GM13976 (cell line): Measurements from ENCODE around the gene SH3RF1.
"Not testable (repeated sequence)": the region's sequence is repeated elsewhere in the genome, so short reads cannot be mapped to it uniquely, and the experiment has no call there.

Source experiments
- DNase-seq: peaks from one replicate; pipeline ENCODE4 v3.0.0; 2012; ENCODE audit warnings: low spot score
- CTCF ChIP-seq: IDR thresholded peaks from 2 replicates; pipeline ENCODE4 v1.5.1; 2012; ENCODE audit warnings: borderline replicate concordance, mild to moderate bottlenecking; ENCODE audit not compliant: insufficient read depth; ENCODE audit errors: extremely low read depth, missing control alignments, control extremely low read depth
- in situ Hi-C: fragments of 300-500 bp; cut with MboI; formaldehyde crosslinking; loops from one replicate; pipeline ENCODE4 v1.12.0; 2022; ENCODE audit warnings: low sequenced_read_pairs, mixed read lengths, inconsistent platforms; ENCODE audit not compliant: unreplicated experiment

Gene SH3RF1

GRCh38 chr4:169208090-169208455, 62.7 kb downstream of the SH3RF1 start:
- no peak for DNase-seq
- in situ Hi-C loops: no loop called here
- no peak for TF ChIP-seq CTCF

- no peak for TF ChIP-seq CTCF
- in situ Hi-C loops: no loop called here
- DNase-seq: no peak
Measured at GRCh38 chr4:169207436-169208089, 63.2 kb downstream of the SH3RF1 start.

DNA sequence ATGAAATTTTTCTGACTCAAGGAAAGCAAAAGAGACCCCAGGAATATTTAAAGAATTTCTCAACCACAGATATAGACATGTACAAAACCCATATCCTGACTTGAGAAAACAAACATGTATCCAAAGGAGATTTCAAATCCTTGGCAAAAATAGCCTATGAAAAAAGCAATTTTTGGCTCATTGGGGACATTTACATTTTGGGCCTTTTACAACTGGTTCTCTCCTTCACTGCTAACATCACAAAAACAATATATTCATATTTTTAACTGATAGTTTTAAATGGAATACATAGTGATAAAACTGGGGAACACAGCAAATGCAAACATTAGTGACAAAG, 65.0 kb downstream of the SH3RF1 start:
- no peak for TF ChIP-seq CTCF
- in situ Hi-C loops: no loop called here
- DNase-seq: no peak

- no peak for DNase-seq
- in situ Hi-C loops: no loop called here
- TF ChIP-seq CTCF: no peak
Measured at GRCh38 chr4:169205075-169205743, 65.5 kb downstream of the SH3RF1 start.

DNA sequence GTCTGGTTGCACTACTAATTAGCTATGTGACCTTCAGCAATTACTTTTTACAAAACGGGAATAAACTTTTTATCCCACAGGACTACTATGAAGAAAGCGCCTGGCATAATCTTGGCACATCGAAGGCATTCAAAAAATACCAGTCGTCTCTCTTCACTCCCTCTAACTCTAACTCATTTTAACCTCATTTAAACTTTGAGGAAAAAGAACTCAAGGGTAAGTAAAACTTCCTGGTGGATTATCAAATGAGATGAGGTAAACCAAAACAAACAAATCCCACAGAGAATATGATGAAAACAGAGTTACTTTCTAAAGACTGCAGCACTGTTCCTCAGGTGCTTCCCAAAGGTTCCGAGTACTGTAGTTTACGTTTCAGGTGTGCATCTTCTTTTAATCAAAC, 66.9 kb downstream of the SH3RF1 start:
- no peak for TF ChIP-seq CTCF
- in situ Hi-C loops: no loop called here
- DNase-seq: no peak

GRCh38 chr4:169203278-169203677, 67.5 kb downstream of the SH3RF1 start:
- in situ Hi-C loops, DNase-seq: not testable (repeated sequence)

- in situ Hi-C loops: no loop called here
- TF ChIP-seq CTCF: no peak
- no peak for DNase-seq
Measured at GRCh38 chr4:169202878-169203277, 67.9 kb downstream of the SH3RF1 start.
